ENCODE measurements around the gene ADD2. TPM values are rescaled to one million over a fixed set of nuclear protein-coding genes. Genes with fewer than 3 reads are reported as not detected.

ADD2 gene
- total RNA-seq, 1 donor from 2014 or later = not detected

GRCh38 chr2:70753031-70753430 is 15.0 kb downstream of the ADD2 start:
- Histone ChIP-seq H3K27me3 (ENCODE audit: control insufficient read depth, insufficient read depth, low read length) (peaks cover 4% of the 10 kb centered on the region), H3K36me3 (ENCODE audit: control insufficient read depth, insufficient read depth, low read length) (no peaks in the 10 kb centered on the region), H3K4me3 (ENCODE audit: low read depth, low read length) (no peak overlapping the region)
- FAIRE-seq (no peak), DNase-seq (ENCODE audit: low read depth) (no peak)
- no peak for TF ChIP-seq CTCF (IDR thresholded peaks at IDR 0.05; ENCODE audit: insufficient read depth, low read length, severe bottlenecking)

GRCh38 chr2:70752396-70752795 is 15.6 kb downstream of the ADD2 start:
- Histone ChIP-seq H3K36me3 (ENCODE audit: control insufficient read depth, insufficient read depth, low read length) (no peaks in the 10 kb centered on the region), H3K27me3 (ENCODE audit: control insufficient read depth, insufficient read depth, low read length) (peaks cover 4% of the 10 kb centered on the region), H3K4me3 (ENCODE audit: low read depth, low read length) (no peak overlapping the region)
- FAIRE-seq (no peak), DNase-seq (ENCODE audit: low read depth) (no peak)
- TF ChIP-seq CTCF (IDR thresholded peaks at IDR 0.05; ENCODE audit: insufficient read depth, low read length, severe bottlenecking) = no peak

- Histone ChIP-seq H3K36me3 (ENCODE audit: control insufficient read depth, insufficient read depth, low read length) (no peaks in the 10 kb centered on the region), H3K4me3 (ENCODE audit: low read depth, low read length) (no peak overlapping the region), H3K27me3 (ENCODE audit: control insufficient read depth, insufficient read depth, low read length) (peaks cover 6% of the 10 kb centered on the region)
- TF ChIP-seq CTCF (IDR thresholded peaks at IDR 0.05; ENCODE audit: insufficient read depth, low read length, severe bottlenecking) = no peak
- DNase-seq (ENCODE audit: low read depth) (no peak), FAIRE-seq (no peak)
Measured at GRCh38 chr2:70751881-70752280, 16.1 kb downstream of the ADD2 start.

- Histone ChIP-seq H3K4me3 (ENCODE audit: low read depth, low read length) (no peak overlapping the region), H3K36me3 (ENCODE audit: control insufficient read depth, insufficient read depth, low read length) (no peaks in the 10 kb centered on the region), H3K27me3 (ENCODE audit: control insufficient read depth, insufficient read depth, low read length) (peaks cover 6% of the 10 kb centered on the region)
- no peak for TF ChIP-seq CTCF (IDR thresholded peaks at IDR 0.05; ENCODE audit: insufficient read depth, low read length, severe bottlenecking)
- FAIRE-seq (no peak), DNase-seq (ENCODE audit: low read depth) (no peak)
Measured at GRCh38 chr2:70750320-70750719, 17.7 kb downstream of the ADD2 start.

GRCh38 chr2:70748002-70748784 is 19.8 kb downstream of the ADD2 start:
- FAIRE-seq (no peak), DNase-seq (ENCODE audit: low read depth) (no peak)
- H3K27me3 ChIP-seq (ENCODE audit: control insufficient read depth, insufficient read depth, low read length) = peaks cover 3% of the 10 kb centered on the region
- no peak for TF ChIP-seq CTCF (IDR thresholded peaks at IDR 0.05; ENCODE audit: insufficient read depth, low read length, severe bottlenecking)
- no peaks in the 10 kb centered on the region for H3K36me3 ChIP-seq (ENCODE audit: control insufficient read depth, insufficient read depth, low read length)
- no peak overlapping the region for H3K4me3 ChIP-seq (ENCODE audit: low read depth, low read length)

GRCh38 chr2:70747284-70747683 is 20.7 kb downstream of the ADD2 start:
- no peak overlapping the region for H3K4me3 ChIP-seq (ENCODE audit: low read depth, low read length)
- TF ChIP-seq CTCF (IDR thresholded peaks at IDR 0.05; ENCODE audit: insufficient read depth, low read length, severe bottlenecking) = no peak
- no peak for FAIRE-seq
- H3K36me3 ChIP-seq (ENCODE audit: control insufficient read depth, insufficient read depth, low read length) = no peaks in the 10 kb centered on the region
- H3K27me3 ChIP-seq (ENCODE audit: control insufficient read depth, insufficient read depth, low read length) = peaks cover 4% of the 10 kb centered on the region
- DNase-seq (ENCODE audit: low read depth) = no peak
